Spleen (tissue), 11 donors: ENCODE measurements around the gene TCIRG1. TPM values are rescaled to one million over a fixed set of nuclear protein-coding genes. Genes with fewer than 3 reads are reported as not detected.

Source experiments
- DNase-seq: peaks from one replicate; pipeline ENCODE4 v3.0.0-alpha.2; 2020
- H3K27ac ChIP-seq, 8 donors: fragments of 200-600 bp; sonication (generic) in 7 of 8; 1 replicate in 4 of 8; 2 replicates in 4 of 8; pipeline versions ENCODE4 v1.5.0 to v1.8.0; 2016 to 2021; ENCODE audit warnings: inconsistent platforms in 4 of 8, mild to moderate bottlenecking in 4 of 8, moderate library complexity in 1 of 8
- H3K27me3 ChIP-seq, 7 donors: fragments of 200-600 bp; sonication (generic) in 6 of 7; replicated peaks in 1 of 7; 1 replicate in 4 of 7; 2 replicates in 3 of 7; pipeline versions ENCODE4 v1.5.0 to v1.8.0; 2016 to 2021; ENCODE audit warnings: inconsistent platforms in 3 of 7, mild to moderate bottlenecking in 1 of 7
- H3K36me3 ChIP-seq, 6 donors: fragments of 200-600 bp; sonication (generic) in 5 of 6; 1 replicate in 4 of 6; 2 replicates in 2 of 6; pipeline versions ENCODE4 v1.5.0 to v1.8.0; 2016 to 2021; ENCODE audit warnings: inconsistent platforms in 2 of 6
- H3K4me1 ChIP-seq, 6 donors: fragments of 200-600 bp; sonication (generic) in 5 of 6; 1 replicate in 3 of 6; 2 replicates in 3 of 6; pipeline versions ENCODE4 v1.5.0 to v1.8.0; 2016 to 2021; ENCODE audit warnings: inconsistent platforms in 3 of 6
- H3K4me3 ChIP-seq, 8 donors: fragments of 200-600 bp; sonication (generic) in 7 of 8; 1 replicate in 4 of 8; 2 replicates in 4 of 8; pipeline versions ENCODE4 v1.5.0 to v1.8.0; 2016 to 2021; ENCODE audit warnings: inconsistent platforms in 4 of 8, mild to moderate bottlenecking in 4 of 8, moderate library complexity in 2 of 8
- H3K9me3 ChIP-seq, 8 donors: fragments of 200-600 bp; sonication (generic) in 7 of 8; 1 replicate in 4 of 8; 2 replicates in 4 of 8; pipeline versions ENCODE4 v1.5.0 to v1.8.0; 2016 to 2021; ENCODE audit warnings: inconsistent platforms in 4 of 8
- POLR2A ChIP-seq, 3 donors: fragments of 450-650 bp; IDR thresholded peaks; one replicate each; pipeline ENCODE4 v1.5.1; 2017; ENCODE audit warnings: antibody characterized with exemption in 3 of 3, mild to moderate bottlenecking in 1 of 3
- POLR2AphosphoS5 ChIP-seq, 3 donors: sonication (generic); formaldehyde crosslinking; IDR thresholded peaks; one replicate each; pipeline ENCODE4 v1.5.1; 2017; ENCODE audit warnings: antibody characterized with exemption in 3 of 3
- WGBS, 5 donors: extraction: QIAGEN DNeasy Blood & Tissue Kit in 3 of 5; methylation state at CpG; one replicate each; pipeline versions ENCODE4 v1.1.5 to v1.1.7; 2013 to 2018; 5-methylcytosine and 5-hydroxymethylcytosine counted together
- intact Hi-C: fragments of 100-400 bp; cut with DNase I; formaldehyde crosslinking; loops from one replicate; pipeline ENCODE4 v1.15.0; 2023; ENCODE audit warnings: low total_unique reads
- polyA plus RNA-seq, 3 donors: library from polyadenylated mRNA; stranded (reverse); fragments of 200-250 nt; gene quantifications; one replicate each; pipeline ENCODE4 v1.2.1, GENCODE V29; 2013
- total RNA-seq, 7 donors: library from RNA; depleted of rRNA in 3 of 7; stranded (reverse); fragments of >200 nt in 3 of 7; fragmentation: NEBNext Ultra II Directional in 4 of 7; extraction: Animal tissue kit (Norgen Biotek cat#: 25700) in 4 of 7; gene quantifications; one replicate each; pipeline versions ENCODE4 v1.1.0 to v1.2.1, GENCODE V29; 2016 to 2021
- TF ChIP-seq, protein P1 (sequence below), 11 experiments: fragments of 200-600 bp in 7 of 11; fragments of 450-650 bp in 4 of 11; sonication (generic) in 4 of 11; IDR thresholded peaks in 8 of 11; conservative IDR thresholded peaks in 3 of 11; 1 replicate in 7 of 11; 2 replicates in 4 of 11; pipeline versions ENCODE4 v1.4.0 to v1.8.0; 2016 to 2021; ENCODE audit warnings: antibody characterized with exemption in 11 of 11, inconsistent platforms in 4 of 11, mild to moderate bottlenecking in 1 of 11
- donor health status: healthy with polysubstance abuse.
- donor health status: DM: no; HTN: no; CAD: no; lungs with moderate emphysema.
- donor health status: DM: no; HTN: no; CAD: no.
- donor health status: Bipolar disorder and iron deficiency.
- donor health status: healthy.
- donor health status: DM: no; HTN: no; CAD: no.
- donor health status: DM: yes; HTN: yes; CAD: no.

TCIRG1 gene
- total and polyA plus RNA-seq, 10 donors: 199 to 707 (median 377) TPM

DNA sequence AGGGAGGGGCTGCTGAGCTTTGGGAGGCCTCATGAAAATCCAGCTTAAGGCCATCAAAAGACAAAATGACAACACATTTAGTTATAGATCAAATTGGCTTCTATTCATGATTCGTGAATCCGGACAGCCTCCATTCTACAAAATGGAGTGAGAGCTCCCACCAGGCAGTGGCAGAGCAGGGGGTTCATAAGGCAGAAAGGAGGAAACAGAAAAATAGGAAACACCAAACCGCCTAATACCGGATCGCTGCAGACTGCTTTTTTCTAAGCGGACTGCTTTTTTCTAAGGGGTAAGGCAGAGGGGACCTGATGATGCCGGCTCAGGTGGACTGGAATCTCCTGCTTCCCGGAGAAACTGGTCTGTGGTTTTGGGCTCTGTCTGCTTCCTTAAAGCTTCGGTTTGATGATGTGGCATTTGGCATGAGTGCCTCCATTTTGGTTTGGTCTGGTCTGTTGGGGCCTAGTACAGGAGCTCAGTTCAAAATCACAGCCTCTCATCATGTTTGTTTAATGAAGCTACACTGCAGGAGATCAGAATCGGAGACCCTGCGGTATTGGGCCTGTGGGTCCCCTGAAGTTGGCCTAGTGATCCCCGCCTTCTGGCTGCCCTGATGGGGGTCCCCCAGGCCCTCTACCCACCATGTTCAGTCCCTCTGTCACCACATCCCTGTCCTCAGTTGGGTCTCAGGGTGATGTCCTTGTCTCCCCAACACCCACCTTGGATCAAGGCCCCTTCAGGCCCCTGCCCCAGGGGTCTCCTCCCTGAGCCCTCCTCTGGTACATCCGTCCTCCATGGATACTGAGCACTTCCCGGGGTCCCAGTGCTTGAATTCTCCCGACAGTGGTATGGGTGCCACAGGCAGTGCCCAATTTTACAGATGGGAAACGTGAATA is 27.5 kb upstream of the TCIRG1 start:
- WGBS, 5 donors: 58 to 66% (median 63%) methylated on average over 14 to 16 of the region's 16 CpGs
- peak overlapping the region; percentile 63 to 93 (median 90) for H3K27ac ChIP-seq
- intact Hi-C loops: no loop called here
- H3K27me3 ChIP-seq: peaks cover 0 to 5% (median 0%) of the 10 kb centered on the region in 7 donors
- no peak for TF ChIP-seq POLR2A (IDR thresholded peaks at IDR 0.05)
- TF ChIP-seq, protein P1, sequence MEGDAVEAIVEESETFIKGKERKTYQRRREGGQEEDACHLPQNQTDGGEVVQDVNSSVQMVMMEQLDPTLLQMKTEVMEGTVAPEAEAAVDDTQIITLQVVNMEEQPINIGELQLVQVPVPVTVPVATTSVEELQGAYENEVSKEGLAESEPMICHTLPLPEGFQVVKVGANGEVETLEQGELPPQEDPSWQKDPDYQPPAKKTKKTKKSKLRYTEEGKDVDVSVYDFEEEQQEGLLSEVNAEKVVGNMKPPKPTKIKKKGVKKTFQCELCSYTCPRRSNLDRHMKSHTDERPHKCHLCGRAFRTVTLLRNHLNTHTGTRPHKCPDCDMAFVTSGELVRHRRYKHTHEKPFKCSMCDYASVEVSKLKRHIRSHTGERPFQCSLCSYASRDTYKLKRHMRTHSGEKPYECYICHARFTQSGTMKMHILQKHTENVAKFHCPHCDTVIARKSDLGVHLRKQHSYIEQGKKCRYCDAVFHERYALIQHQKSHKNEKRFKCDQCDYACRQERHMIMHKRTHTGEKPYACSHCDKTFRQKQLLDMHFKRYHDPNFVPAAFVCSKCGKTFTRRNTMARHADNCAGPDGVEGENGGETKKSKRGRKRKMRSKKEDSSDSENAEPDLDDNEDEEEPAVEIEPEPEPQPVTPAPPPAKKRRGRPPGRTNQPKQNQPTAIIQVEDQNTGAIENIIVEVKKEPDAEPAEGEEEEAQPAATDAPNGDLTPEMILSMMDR (IDR thresholded peaks at IDR 0.05 in 8 of 11, conservative IDR thresholded peaks at IDR 0.05 in 3 of 11): no peak
- no peak for TF ChIP-seq POLR2AphosphoS5 (IDR thresholded peaks at IDR 0.05)
- H3K9me3 ChIP-seq: no peaks in the 10 kb centered on the region
- peaks cover 0 to 21% (median 0%) of the 10 kb centered on the region in 6 donors for H3K36me3 ChIP-seq
- peak overlapping the region in 6 of 8 donors; percentile 28 to 65 (median 34) for H3K4me3 ChIP-seq
- H3K4me1 ChIP-seq: peaks cover 11 to 88% (median 67%) of the 10 kb centered on the region in 6 donors
- no peak for DNase-seq

DNA sequence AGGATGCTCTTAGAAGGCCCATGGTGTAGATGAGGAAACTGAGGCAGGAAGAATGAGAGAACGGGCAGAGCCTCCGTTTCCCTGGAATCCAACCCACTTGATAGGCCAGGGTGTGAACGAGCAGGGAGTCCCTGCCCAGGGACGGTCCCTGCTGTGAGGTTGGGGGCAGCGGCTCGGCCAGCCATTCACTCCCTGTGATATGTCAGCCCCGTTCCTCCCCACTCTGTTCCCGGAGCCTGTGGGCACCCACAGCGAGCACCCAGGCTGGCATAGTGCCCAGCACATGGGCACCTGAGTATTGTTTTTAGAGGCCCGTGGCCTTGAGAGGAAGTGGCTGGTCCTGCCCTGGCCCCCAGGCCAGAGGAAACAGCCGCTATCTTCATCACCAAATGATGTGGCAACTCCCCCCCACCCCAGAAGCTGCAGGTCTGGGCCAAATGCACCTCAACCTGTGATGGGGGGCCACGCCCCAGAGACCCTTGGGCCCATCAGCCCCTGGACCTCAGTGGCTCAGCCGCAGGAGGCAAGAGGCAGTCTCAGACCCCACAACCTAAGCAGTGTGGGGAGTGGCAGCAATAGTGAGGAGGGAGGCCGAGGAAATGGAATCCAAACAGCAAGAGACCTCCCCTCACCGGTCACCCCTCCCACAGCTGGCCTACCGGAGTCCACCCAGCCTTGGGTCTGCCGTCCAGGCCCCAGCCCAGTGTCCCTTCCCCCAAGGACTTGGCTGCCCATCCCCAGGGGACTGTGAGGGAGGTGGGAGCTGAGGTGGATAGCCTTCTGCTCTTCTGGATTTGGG is 26.6 kb upstream of the TCIRG1 start:
- TF ChIP-seq POLR2AphosphoS5 (IDR thresholded peaks at IDR 0.05) (no peak), POLR2A (IDR thresholded peaks at IDR 0.05) (no peak)
- TF ChIP-seq, protein P1 (IDR thresholded peaks at IDR 0.05 in 8 of 11, conservative IDR thresholded peaks at IDR 0.05 in 3 of 11): no peak
- Histone ChIP-seq H3K4me1 (peaks cover 11 to 84% (median 65%) of the 10 kb centered on the region in 6 donors), H3K9me3 (no peaks in the 10 kb centered on the region), H3K36me3 (peaks cover 0 to 30% (median 0%) of the 10 kb centered on the region in 6 donors), H3K27me3 (peaks cover 0 to 5% (median 0%) of the 10 kb centered on the region in 7 donors), H3K4me3 (peak overlapping the region in 1 of 8 donors; percentile 65), H3K27ac (peak overlapping the region in 7 of 8 donors; percentile 51 to 93 (median 91))
- intact Hi-C loops: no loop called here
- 52 to 75% (median 58%) methylated on average over 16 to 17 of the region's 17 CpGs for WGBS, 5 donors
- no peak for DNase-seq

DNA sequence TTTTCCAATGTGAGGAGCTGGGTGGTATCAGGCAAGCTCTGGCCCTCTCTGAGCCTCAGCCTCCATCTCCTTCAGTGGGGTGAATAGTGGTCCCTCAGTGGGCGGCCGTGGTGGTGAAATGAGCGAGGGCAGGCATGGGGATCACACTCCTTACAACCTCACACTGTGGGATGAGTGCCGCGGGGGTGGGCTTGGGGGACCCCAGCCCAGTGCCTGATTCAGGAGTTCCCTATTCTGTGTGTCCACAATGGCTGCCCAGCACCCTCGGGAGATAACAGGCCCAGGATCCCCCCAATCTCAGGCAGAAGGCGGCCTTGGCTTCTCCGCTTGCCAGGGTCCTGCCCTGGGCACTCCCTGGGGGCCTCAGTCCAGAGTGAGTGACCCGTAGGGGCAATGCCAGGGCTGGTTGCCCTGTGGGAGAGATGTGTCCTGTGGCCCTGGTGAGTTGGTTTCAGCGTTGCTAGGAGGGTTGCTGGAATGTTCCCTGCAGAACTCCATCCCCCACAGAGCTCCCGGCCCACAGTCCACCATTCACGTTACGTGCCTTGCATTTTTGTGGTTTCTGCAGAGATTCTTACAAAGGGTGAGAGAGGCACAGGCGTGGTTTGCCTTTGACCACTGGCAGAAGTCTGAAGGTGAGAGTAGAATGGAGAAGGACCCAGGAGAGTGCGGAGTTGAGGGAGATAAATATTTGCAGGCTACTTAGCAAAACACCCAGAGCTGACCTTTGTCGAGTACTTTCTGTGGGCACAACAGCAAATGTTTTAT is 25.8 kb upstream of the TCIRG1 start:
- Histone ChIP-seq H3K27ac (peak overlapping the region in 7 of 8 donors; percentile 29 to 93 (median 91)), H3K9me3 (no peaks in the 10 kb centered on the region), H3K36me3 (peaks cover 0 to 38% (median 0%) of the 10 kb centered on the region in 6 donors), H3K27me3 (peaks cover 0 to 5% (median 0%) of the 10 kb centered on the region in 7 donors), H3K4me1 (peaks cover 11 to 87% (median 68%) of the 10 kb centered on the region in 6 donors), H3K4me3 (no peak overlapping the region)
- no peak for DNase-seq
- intact Hi-C loops: no loop called here
- 64 to 82% (median 79%) methylated on average over 10 to 16 of the region's 16 CpGs for WGBS, 5 donors
- TF ChIP-seq POLR2A (IDR thresholded peaks at IDR 0.05): no peak
- TF ChIP-seq, protein P1 (IDR thresholded peaks at IDR 0.05 in 8 of 11, conservative IDR thresholded peaks at IDR 0.05 in 3 of 11): no peak
- TF ChIP-seq POLR2AphosphoS5 (IDR thresholded peaks at IDR 0.05): peak in 2 of 3 donors; percentile 34 to 43
